H9 (cell line): Measurements from ENCODE around the gene COL4A2. TPM values are rescaled to one million over a fixed set of nuclear protein-coding genes. Genes with fewer than 3 reads are reported as not detected.
A peak's percentile ranks its signal among the peaks of the same experiment; 100 is the strongest.

Source experiments
- DNase-seq: peaks from one replicate; pipeline ENCODE4 v3.0.0-alpha.2; 2017
- H2AFZ ChIP-seq: one replicate; pipeline ENCODE4 v1.6.1; 2013; ENCODE audit warnings: mild to moderate bottlenecking, low read length, control low read depth, moderate library complexity
- H2AK5ac ChIP-seq: 2 replicates; pipeline ENCODE4 v1.6.1; 2013; ENCODE audit warnings: low read length, control low read depth, mixed read lengths; ENCODE audit not compliant: insufficient read length
- H2BK120ac ChIP-seq: one replicate; pipeline ENCODE4 v1.6.1; 2013; ENCODE audit warnings: low read depth, mild to moderate bottlenecking, low read length, control low read depth, inconsistent platforms; ENCODE audit not compliant: poor library complexity, severe bottlenecking
- H2BK12ac ChIP-seq: 2 replicates; pipeline ENCODE4 v1.6.1; 2013; ENCODE audit warnings: low read length, control low read depth, mixed read lengths, low read depth; ENCODE audit not compliant: insufficient read length
- H2BK15ac ChIP-seq: 2 replicates; pipeline ENCODE4 v1.6.1; 2013; ENCODE audit warnings: low read depth, low read length, control low read depth
- H2BK20ac ChIP-seq: one replicate; pipeline ENCODE4 v1.6.1; 2013; ENCODE audit warnings: low read depth, mild to moderate bottlenecking, low read length, control low read depth, inconsistent platforms; ENCODE audit not compliant: poor library complexity, severe bottlenecking
- H2BK5ac ChIP-seq: 2 replicates; pipeline ENCODE4 v1.6.1; 2013; ENCODE audit warnings: low read length, control low read depth, mixed read lengths; ENCODE audit not compliant: insufficient read length
- H3K14ac ChIP-seq: 2 replicates; pipeline ENCODE4 v1.6.1; 2013; ENCODE audit warnings: low read length, control low read depth; ENCODE audit not compliant: insufficient read depth
- H3K18ac ChIP-seq: 2 replicates; pipeline ENCODE4 v1.6.1; 2013; ENCODE audit warnings: low read depth, mild to moderate bottlenecking, mixed read lengths, low read length, control low read depth; ENCODE audit not compliant: insufficient read length
- H3K23ac ChIP-seq: 2 replicates; pipeline ENCODE4 v1.6.1; 2013; ENCODE audit warnings: low read length, control low read depth, mixed read lengths, low read depth; ENCODE audit not compliant: insufficient read length
- H3K23me2 ChIP-seq: 2 replicates; pipeline ENCODE4 v1.6.1; 2013; ENCODE audit warnings: low read depth, mild to moderate bottlenecking, mixed read lengths, low read length, control low read depth; ENCODE audit not compliant: insufficient read length, poor library complexity, severe bottlenecking
- H3K27ac ChIP-seq: 2 replicates; pipeline ENCODE4 v1.5.1; 2013; ENCODE audit warnings: low read length, control low read depth, mixed read lengths, low read depth; ENCODE audit not compliant: insufficient read length
- H3K27me3 ChIP-seq: 2 replicates; pipeline ENCODE4 v1.6.1; 2013; ENCODE audit warnings: low read length, control low read depth, inconsistent platforms; ENCODE audit not compliant: insufficient read depth
- H3K4ac ChIP-seq: 2 replicates; pipeline ENCODE4 v1.6.1; 2013; ENCODE audit warnings: low read depth, mild to moderate bottlenecking, control low read depth, inconsistent platforms, low read length, moderate library complexity
- H3K4me1 ChIP-seq: 2 replicates; pipeline ENCODE4 v1.6.1; 2013; ENCODE audit warnings: low read length, control low read depth, inconsistent platforms; ENCODE audit not compliant: insufficient read depth
- H3K4me2 ChIP-seq: 2 replicates; pipeline ENCODE4 v1.6.1; 2013; ENCODE audit warnings: low read length, control low read depth, mixed read lengths; ENCODE audit not compliant: insufficient read length, insufficient read depth
- H3K56ac ChIP-seq: 2 replicates; pipeline ENCODE4 v1.6.1; 2013; ENCODE audit warnings: low read depth, mild to moderate bottlenecking, mixed read lengths, low read length, control low read depth; ENCODE audit not compliant: insufficient read length
- H3K79me1 ChIP-seq: 2 replicates; pipeline ENCODE4 v1.6.1; 2013; ENCODE audit warnings: low read depth, mild to moderate bottlenecking, moderate library complexity, low read length, control low read depth, inconsistent platforms; ENCODE audit not compliant: insufficient read depth, poor library complexity, severe bottlenecking
- H3K79me2 ChIP-seq: 2 replicates; pipeline ENCODE4 v1.6.1; 2013; ENCODE audit warnings: low read length, control low read depth, inconsistent platforms; ENCODE audit not compliant: insufficient read depth
- H3K9ac ChIP-seq: 2 replicates; pipeline ENCODE4 v1.6.1; 2013; ENCODE audit warnings: low read length, control low read depth, mixed read lengths; ENCODE audit not compliant: insufficient read length; ENCODE audit errors: extremely low read depth
- H3K9me3 ChIP-seq: one replicate; pipeline ENCODE4 v1.6.1; 2013; ENCODE audit warnings: low read depth, low read length, inconsistent platforms; ENCODE audit not compliant: control insufficient read depth
- H3T11ph ChIP-seq: one replicate; pipeline ENCODE4 v1.6.1; 2013; ENCODE audit warnings: mild to moderate bottlenecking, low read length, control low read depth, inconsistent platforms
- H4K20me1 ChIP-seq: one replicate; pipeline ENCODE4 v1.6.1; 2013; ENCODE audit not compliant: control insufficient read depth, insufficient read length, insufficient read depth
- H4K5ac ChIP-seq: 2 replicates; pipeline ENCODE4 v1.6.1; 2013; ENCODE audit warnings: low read depth, mild to moderate bottlenecking, mixed read lengths, low read length, control low read depth; ENCODE audit not compliant: insufficient read length
- H4K8ac ChIP-seq: replicated peaks from 2 replicates; pipeline ENCODE4 v1.6.1; 2013; ENCODE audit warnings: low read length, control low read depth, mixed read lengths, low read depth; ENCODE audit not compliant: insufficient read length
- H4K91ac ChIP-seq: 2 replicates; pipeline ENCODE4 v1.6.1; 2013; ENCODE audit warnings: low read depth, mild to moderate bottlenecking, moderate library complexity, mixed read lengths, low read length, control low read depth; ENCODE audit not compliant: insufficient read length
- H3K27ac Mint-ChIP-seq, 3 experiments: 2 replicates in 2 of 3; 3 replicates in 1 of 3; pipeline ENCODE4 v1.8.0; 2020 to 2021; ENCODE audit warnings: mixed read lengths in 3 of 3, mild to moderate bottlenecking in 1 of 3, moderate library complexity in 1 of 3
- H3K27me3 Mint-ChIP-seq: 2 replicates; pipeline ENCODE4 v1.8.0; 2021; ENCODE audit warnings: low read depth, mild to moderate bottlenecking, moderate library complexity, mixed read lengths
- H3K36me3 Mint-ChIP-seq, 3 experiments: 2 replicates in 2 of 3; 3 replicates in 1 of 3; pipeline ENCODE4 v1.8.0; 2020 to 2021; ENCODE audit warnings: low read depth in 3 of 3, mixed read lengths in 3 of 3; ENCODE audit not compliant: insufficient read depth in 1 of 3
- H3K4me1 Mint-ChIP-seq, 2 experiments: 2 replicates each; pipeline ENCODE4 v1.8.0; 2020; ENCODE audit warnings: mixed read lengths in 2 of 2
- H3K4me3 Mint-ChIP-seq, 2 experiments: 2 replicates in 1 of 2; 3 replicates in 1 of 2; pipeline ENCODE4 v1.8.0; 2020 to 2021; ENCODE audit warnings: mild to moderate bottlenecking in 2 of 2, mixed read lengths in 2 of 2, moderate library complexity in 1 of 2
- H3K9me3 Mint-ChIP-seq, 2 experiments: 2 replicates in 1 of 2; 3 replicates in 1 of 2; pipeline ENCODE4 v1.8.0; 2020; ENCODE audit warnings: mild to moderate bottlenecking in 2 of 2, mixed read lengths in 2 of 2, moderate library complexity in 1 of 2
- CTCF ChIP-seq: fragments of 200-600 bp; sonication (generic); conservative IDR thresholded peaks from 3 replicates; pipeline ENCODE4 v1.8.0; 2021; ENCODE audit warnings: antibody characterized with exemption, mild to moderate bottlenecking
- WGBS: extraction: QIAGEN DNeasy Blood & Tissue Kit; methylation state at CpG from one replicate; pipeline ENCODE4 v1.1.7; 2013; ENCODE audit warnings: missing lambda C conversion rate, low lambda C conversion rate, mixed read lengths; ENCODE audit not compliant: insufficient read length; ENCODE audit errors: extremely low coverage; 5-methylcytosine and 5-hydroxymethylcytosine counted together
- total RNA-seq: library from RNA; stranded (reverse); gene quantifications from 2 replicates; pipeline ENCODE4 v1.2.1, GENCODE V29; 2021

The COL4A2 gene
- total RNA-seq, 1 experiment from 2014 or later: 76.5 TPM

GRCh38 chr13:110305001-110305400, 2.1 kb upstream of the COL4A2 start:
- Mint-ChIP-seq H3K4me1 (peaks cover 39 to 45% of the 10 kb centered on the region in 2 experiments), H3K27ac (no peak overlapping the region), H3K4me3 (peak overlapping the region in 1 of 2 experiments; percentile 40; a peak in 2 of 5 replicates), H3K36me3 (peaks cover 2 to 6% (median 5%) of the 10 kb centered on the region in 3 experiments), H3K27me3 (peaks cover 36% of the 10 kb centered on the region), H3K9me3 (no peaks in the 10 kb centered on the region; a peak in 1 of 5 replicates)
- H2BK12ac ChIP-seq: no peak overlapping the region
- H3K79me2 ChIP-seq: peaks cover 2% of the 10 kb centered on the region; the same call in 1 of the 2 replicates
- H4K8ac ChIP-seq: no peak overlapping the region
- H3K4ac ChIP-seq: no peak overlapping the region
- H3K79me1 ChIP-seq: no peaks in the 10 kb centered on the region
- DNase-seq: no peak
- no peak overlapping the region for H3K18ac ChIP-seq
- H3K9ac ChIP-seq: no peak overlapping the region
- no peak overlapping the region for H4K5ac ChIP-seq
- H2BK15ac ChIP-seq: no peak overlapping the region
- peaks cover 20% of the 10 kb centered on the region for H3K23me2 ChIP-seq
- no peak overlapping the region for H2BK20ac ChIP-seq
- H3K56ac ChIP-seq: no peak overlapping the region
- no peak overlapping the region for H3K4me2 ChIP-seq
- no peaks in the 10 kb centered on the region; the same call in 1 of the 2 replicates for H3K27me3 ChIP-seq
- H2BK5ac ChIP-seq: no peak overlapping the region
- no peaks in the 10 kb centered on the region for H3K9me3 ChIP-seq
- H3K27ac ChIP-seq: no peak overlapping the region
- no peak overlapping the region for H4K91ac ChIP-seq
- WGBS: no CpG with 5 or more reads among the region's 4 CpGs
- no peaks in the 10 kb centered on the region for H3K4me1 ChIP-seq
- no peak overlapping the region for H2AFZ ChIP-seq
- no peak for TF ChIP-seq CTCF
- no peak overlapping the region for H3K14ac ChIP-seq
- no peak overlapping the region for H2AK5ac ChIP-seq
- H2BK120ac ChIP-seq: no peak overlapping the region
- no peak overlapping the region for H3T11ph ChIP-seq
- H3K23ac ChIP-seq: no peak overlapping the region
- no peaks in the 10 kb centered on the region for H4K20me1 ChIP-seq
